Activated CD8-positive, alpha-beta T cell treated with anti-CD3 and anti-CD28 coated beads, Interleukin-2, amount 10 ng/mL, durations not matched to agents 7 days and 5 days (primary cell): Measurements from ENCODE around the gene ANKRD28. TPM values are rescaled to one million over a fixed set of nuclear protein-coding genes. Genes with fewer than 3 reads are reported as not detected.
A peak's percentile ranks its signal among the peaks of the same experiment; 100 is the strongest.
"Not testable (repeated sequence)": the region's sequence is repeated elsewhere in the genome, so short reads cannot be mapped to it uniquely, and the experiment has no call there.

Experiments used
- ATAC-seq: fragments of 150-1000 bp; cut with Tn5 transposase; one replicate; pipeline ENCODE4 v1.10.0; 2021; ENCODE audit warnings: moderate library complexity
- CTCF ChIA-PET: fragments of 350-600 bp; sonication (Branson Sonifier 250); formaldehyde crosslinking; loops from one replicate; lab custom pipeline; 2021; ENCODE audit warnings: antibody characterized with exemption; lab: Charles Lee
- POLR2A ChIA-PET: fragments of 350-600 bp; sonication (Branson Sonifier 250); formaldehyde crosslinking; loops from one replicate; lab custom pipeline; 2021; ENCODE audit warnings: antibody characterized with exemption; lab: Charles Lee
- DNase-seq: peaks from one replicate; pipeline ENCODE4 v3.0.0-alpha.2; 2020
- H3K27ac Mint-ChIP-seq: one replicate; pipeline ENCODE4 v1.8.0; 2021; ENCODE audit warnings: mild to moderate bottlenecking, mixed read lengths
- H3K27me3 Mint-ChIP-seq: one replicate; pipeline ENCODE4 v1.8.0; 2021; ENCODE audit warnings: low read depth, mixed read lengths
- H3K36me3 Mint-ChIP-seq: one replicate; pipeline ENCODE4 v1.8.0; 2021; ENCODE audit warnings: low read depth, mixed read lengths
- H3K4me1 Mint-ChIP-seq: one replicate; pipeline ENCODE4 v1.8.0; 2021; ENCODE audit warnings: low read depth, mixed read lengths
- H3K4me3 Mint-ChIP-seq: one replicate; pipeline ENCODE4 v1.8.0; 2021; ENCODE audit warnings: mild to moderate bottlenecking, mixed read lengths
- H3K9me3 Mint-ChIP-seq: one replicate; pipeline ENCODE4 v1.8.0; 2022; ENCODE audit warnings: mixed read lengths; ENCODE audit not compliant: insufficient read depth
- total RNA-seq, 2 experiments: library from RNA; stranded (reverse); gene quantifications; one replicate each; pipeline ENCODE4 v1.2.3, GENCODE V29; 2021

The ANKRD28 gene
- total RNA-seq, 2 experiments from 2014 or later: 30.7 to 37.7 TPM

- H3K27me3 Mint-ChIP-seq: no peaks in the 10 kb centered on the region
- peaks cover 4% of the 10 kb centered on the region for H3K36me3 Mint-ChIP-seq
- ChIA-PET POLR2A (no interaction called here), CTCF (interaction anchor here (0.8 kb wide), 1 partner anchor 9 kb away, joined by 3 read pairs; no protein-coding TSS in a partner anchor)
- H3K27ac Mint-ChIP-seq: no peak overlapping the region
- H3K4me3 Mint-ChIP-seq: no peak overlapping the region
- DNase-seq: no peak
- no peak for ATAC-seq
- H3K4me1 Mint-ChIP-seq: peaks cover 18% of the 10 kb centered on the region
- H3K9me3 Mint-ChIP-seq: no peaks in the 10 kb centered on the region
These were observed 23.1 kb upstream of the ANKRD28 start for GRCh38 chr3:15820911-15821310.

GRCh38 chr3:15819576-15819975 lies 21.8 kb upstream of the ANKRD28 start:
- Mint-ChIP-seq H3K9me3 (no peaks in the 10 kb centered on the region), H3K36me3 (peaks cover 4% of the 10 kb centered on the region), H3K4me1 (peaks cover 18% of the 10 kb centered on the region), H3K4me3 (no peak overlapping the region), H3K27me3 (no peaks in the 10 kb centered on the region), H3K27ac (no peak overlapping the region)
- no peak for ATAC-seq
- ChIA-PET POLR2A (no interaction called here), CTCF (interaction anchor here (0.9 to 1.3 kb wide), 2 partner anchors 184 to 189 kb away, joined by 3 read pairs; no protein-coding TSS in a partner anchor)
- DNase-seq: no peak

- ChIA-PET POLR2A (no interaction called here), CTCF (interaction anchor here (0.9 to 1.3 kb wide), 2 partner anchors 183 to 188 kb away, joined by 3 read pairs; no protein-coding TSS in a partner anchor)
These were observed 21.3 kb upstream of the ANKRD28 start for GRCh38 chr3:15819043-15819442.

GRCh38 chr3:15815696-15816095 lies 17.9 kb upstream of the ANKRD28 start:
- ATAC-seq (no peak), DNase-seq (no peak)
- POLR2A ChIA-PET: no interaction called here
- CTCF ChIA-PET: interaction anchor here (0.6 to 2.0 kb wide), 11 partner anchors 49 to 992 kb away, joined by 3 to 10 read pairs (median 4); no protein-coding TSS in a partner anchor
- H3K27me3 Mint-ChIP-seq: no peaks in the 10 kb centered on the region
- no peak overlapping the region for H3K4me3 Mint-ChIP-seq
- H3K36me3 Mint-ChIP-seq: no peaks in the 10 kb centered on the region
- no peak overlapping the region for H3K27ac Mint-ChIP-seq
- H3K9me3 Mint-ChIP-seq: no peaks in the 10 kb centered on the region
- peaks cover 22% of the 10 kb centered on the region for H3K4me1 Mint-ChIP-seq

More at GRCh38 chr3:15819043-15819442, 21.3 kb upstream of the ANKRD28 start:
- peaks cover 4% of the 10 kb centered on the region for H3K36me3 Mint-ChIP-seq
- DNase-seq (no peak), ATAC-seq (no peak)
- H3K9me3 Mint-ChIP-seq: no peaks in the 10 kb centered on the region
- H3K27me3 Mint-ChIP-seq: no peaks in the 10 kb centered on the region
- peaks cover 18% of the 10 kb centered on the region for H3K4me1 Mint-ChIP-seq
- no peak overlapping the region for H3K27ac Mint-ChIP-seq
- H3K4me3 Mint-ChIP-seq: no peak overlapping the region

- not testable (repeated sequence) for H3K9me3 Mint-ChIP-seq, H3K27ac Mint-ChIP-seq, H3K27me3 Mint-ChIP-seq, H3K4me3 Mint-ChIP-seq, ATAC-seq, DNase-seq, H3K36me3 Mint-ChIP-seq
- peaks cover 33% of the 10 kb centered on the region for H3K4me1 Mint-ChIP-seq
- ChIA-PET CTCF (interaction anchor here (0.8 to 9.7 kb wide), 5 partner anchors 11 to 451 kb away, joined by 3 to 207 read pairs (median 3); partner anchors contain the start of gene DPH3), POLR2A (interaction anchor here (0.6 to 1.2 kb wide), 2 partner anchors 11 to 16 kb away, joined by 3 read pairs; no protein-coding TSS in a partner anchor)
These were observed 15.3 kb upstream of the ANKRD28 start for GRCh38 chr3:15813079-15813478.

- Mint-ChIP-seq H3K27me3 (no peaks in the 10 kb centered on the region), H3K36me3 (no peaks in the 10 kb centered on the region), H3K9me3 (no peaks in the 10 kb centered on the region), H3K4me3 (no peak overlapping the region), H3K4me1 (peaks cover 29% of the 10 kb centered on the region), H3K27ac (no peak overlapping the region)
- ChIA-PET CTCF (interaction anchor here (0.7 to 9.7 kb wide), 16 partner anchors 9 to 609 kb away, joined by 3 to 207 read pairs (median 4); partner anchors contain the start of genes ANKRD28, BTD and HACL1), POLR2A (interaction anchor here (0.6 to 1.2 kb wide), 3 partner anchors 12 to 15 kb away, joined by 3 read pairs; partner anchors contain the start of gene ANKRD28)
- DNase-seq (no peak), ATAC-seq (no peak)
These were observed 14.4 kb upstream of the ANKRD28 start for GRCh38 chr3:15812183-15812582.

GRCh38 chr3:15810702-15811101 lies 12.9 kb upstream of the ANKRD28 start:
- Mint-ChIP-seq H3K4me1 (peaks cover 22% of the 10 kb centered on the region), H3K36me3 (no peaks in the 10 kb centered on the region), H3K4me3 (no peak overlapping the region), H3K27me3 (no peaks in the 10 kb centered on the region), H3K9me3 (no peaks in the 10 kb centered on the region), H3K27ac (no peak overlapping the region)
- POLR2A ChIA-PET: interaction anchor here (0.6 kb wide), 1 partner anchor 17 kb away, joined by 5 read pairs; no protein-coding TSS in a partner anchor
- DNase-seq (no peak), ATAC-seq (no peak)
- CTCF ChIA-PET: interaction anchor here (8.0 to 9.7 kb wide), 2 partner anchors 12 to 179 kb away, joined by 72 to 207 read pairs; partner anchors contain the start of gene ANKRD28

- Mint-ChIP-seq H3K36me3 (no peaks in the 10 kb centered on the region), H3K27me3 (no peaks in the 10 kb centered on the region), H3K4me3 (no peak overlapping the region), H3K4me1 (peaks cover 34% of the 10 kb centered on the region), H3K27ac (no peak overlapping the region), H3K9me3 (no peaks in the 10 kb centered on the region)
- ATAC-seq (no peak), DNase-seq (no peak)
- POLR2A ChIA-PET: interaction anchor here (0.7 to 3.9 kb wide), 2 partner anchors 12 to 208 kb away, joined by 3 to 19 read pairs; partner anchors contain the start of genes ANKRD28, BTD and HACL1
- CTCF ChIA-PET: interaction anchor here (8.0 to 9.7 kb wide), 2 partner anchors 10 to 177 kb away, joined by 72 to 207 read pairs; partner anchors contain the start of gene ANKRD28
These were observed 11.5 kb upstream of the ANKRD28 start for GRCh38 chr3:15809313-15809712.

GRCh38 chr3:15808679-15809310 lies 11.0 kb upstream of the ANKRD28 start:
- Mint-ChIP-seq H3K9me3 (no peaks in the 10 kb centered on the region), H3K4me3 (no peak overlapping the region), H3K27me3 (no peaks in the 10 kb centered on the region), H3K36me3 (no peaks in the 10 kb centered on the region), H3K27ac (no peak overlapping the region), H3K4me1 (peaks cover 37% of the 10 kb centered on the region)
- POLR2A ChIA-PET: interaction anchor here (0.7 to 3.9 kb wide), 2 partner anchors 12 to 207 kb away, joined by 3 to 19 read pairs; partner anchors contain the start of genes ANKRD28, BTD and HACL1
- DNase-seq (no peak), ATAC-seq (no peak)
- CTCF ChIA-PET: interaction anchor here (0.8 to 9.7 kb wide), 4 partner anchors 8 to 203 kb away, joined by 3 to 207 read pairs (median 38); partner anchors contain the start of gene ANKRD28

- no peak overlapping the region for H3K27ac Mint-ChIP-seq
- POLR2A ChIA-PET: interaction anchor here (3.9 kb wide), 1 partner anchor 9 kb away, joined by 19 read pairs; the partner anchor contains the start of gene ANKRD28
- ATAC-seq (no peak), DNase-seq (no peak)
- peaks cover 6% of the 10 kb centered on the region for H3K36me3 Mint-ChIP-seq
- no peaks in the 10 kb centered on the region for H3K9me3 Mint-ChIP-seq
- H3K4me3 Mint-ChIP-seq: no peak overlapping the region
- CTCF ChIA-PET: interaction anchor here (8.0 to 9.7 kb wide), 2 partner anchors 7 to 174 kb away, joined by 72 to 207 read pairs; partner anchors contain the start of gene ANKRD28
- H3K27me3 Mint-ChIP-seq: no peaks in the 10 kb centered on the region
- H3K4me1 Mint-ChIP-seq: peaks cover 61% of the 10 kb centered on the region
These were observed 8.0 kb upstream of the ANKRD28 start for GRCh38 chr3:15805756-15806266.

GRCh38 chr3:15804553-15805095 lies 6.8 kb upstream of the ANKRD28 start:
- no peak overlapping the region for H3K4me3 Mint-ChIP-seq
- ATAC-seq: peak; percentile 52
- H3K27ac Mint-ChIP-seq: peak overlapping the region; percentile 27
- H3K36me3 Mint-ChIP-seq: peaks cover 6% of the 10 kb centered on the region
- ChIA-PET POLR2A (no interaction called here), CTCF (interaction anchor here (8.0 to 9.7 kb wide), 2 partner anchors 6 to 173 kb away, joined by 72 to 207 read pairs; partner anchors contain the start of gene ANKRD28)
- H3K9me3 Mint-ChIP-seq: no peaks in the 10 kb centered on the region
- H3K4me1 Mint-ChIP-seq: peaks cover 67% of the 10 kb centered on the region
- H3K27me3 Mint-ChIP-seq: no peaks in the 10 kb centered on the region
- peak; percentile 49 for DNase-seq
